Psoas muscle (tissue), 8 donors: ENCODE results near the gene CDH4. TPM values are rescaled to one million over a fixed set of nuclear protein-coding genes. Genes with fewer than 3 reads are reported as not detected.

Experiments used
- ATAC-seq, 4 donors: fragments of 200-7000 bp; cut with Tn5 transposase; one replicate each; pipeline ENCODE4 v1.9.1; 2020; ENCODE audit warnings: moderate library complexity in 3 of 4, mild to moderate bottlenecking in 2 of 4
- DNase-seq, 2 donors: peaks; one replicate each; pipeline ENCODE4 v3.0.0-alpha.2; 2020
- H3K27ac ChIP-seq: fragments of 200-600 bp; one replicate; pipeline ENCODE4 v1.8.0; 2022
- H3K27me3 ChIP-seq, 3 donors: fragments of 200-600 bp in 1 of 3; one replicate each; pipeline versions ENCODE4 v1.6.1 to v1.8.0; 2013 to 2022; ENCODE audit warnings: low read length in 2 of 3, mild to moderate bottlenecking in 2 of 3, moderate library complexity in 1 of 3; ENCODE audit not compliant: insufficient read depth in 3 of 3
- H3K36me3 ChIP-seq, 2 donors: fragments of 200-600 bp in 1 of 2; one replicate each; pipeline versions ENCODE4 v1.6.1 to v1.8.0; 2013 to 2022; ENCODE audit warnings: low read depth in 1 of 2, mild to moderate bottlenecking in 1 of 2, moderate library complexity in 1 of 2; ENCODE audit not compliant: insufficient read depth in 1 of 2
- H3K4me1 ChIP-seq: fragments of 200-600 bp; one replicate; pipeline ENCODE4 v1.8.0; 2022
- H3K4me3 ChIP-seq: fragments of 200-600 bp; one replicate; pipeline ENCODE4 v1.8.0; 2022; ENCODE audit warnings: mild to moderate bottlenecking
- H3K9me3 ChIP-seq: fragments of 200-600 bp; one replicate; pipeline ENCODE4 v1.8.0; 2022
- CTCF ChIP-seq: fragments of 200-600 bp; IDR thresholded peaks from one replicate; pipeline ENCODE4 v1.8.0; 2022; ENCODE audit warnings: antibody characterized with exemption
- WGBS, 3 donors: extraction: QIAGEN DNeasy Blood & Tissue Kit; methylation state at CpG; one replicate each; pipeline versions ENCODE4 v1.1.6 to v1.1.7; 2013; 5-methylcytosine and 5-hydroxymethylcytosine counted together
- intact Hi-C, 2 donors: fragments of 100-400 bp; cut with DNase I; formaldehyde crosslinking; loops; one replicate each; pipeline versions ENCODE4 v1.11.0 to v1.14.2; 2022
- polyA plus RNA-seq, 3 donors: library from polyadenylated mRNA; stranded (reverse); fragments of 200-250 nt; gene quantifications; one replicate each; pipeline ENCODE4 v1.2.3, GENCODE V29; 2013
- total RNA-seq, 4 donors: library from RNA; stranded (reverse); fragmentation: NEBNext Ultra II Directional in 2 of 4; extraction: Animal tissue kit (Norgen Biotek cat#: 25700) in 2 of 4; gene quantifications; one replicate each; pipeline versions ENCODE4 v1.2.1 to v1.2.4, GENCODE V29; 2021 to 2023
- donor health status: healthy with polysubstance abuse.
- donor health status: DM: no; HTN: no; CAD: no; lungs with moderate emphysema.
- donor health status: Bipolar disorder and iron deficiency.
- donor health status: healthy.
- donor health status: DM: yes; HTN: yes; CAD: no.
- donor health status: DM: no; HTN: no; CAD: no.
- donor health status: DM: no; HTN: no; CAD: no.
- donor health status: DM: yes; HTN: yes; CAD: no.

CDH4 gene
- total and polyA plus RNA-seq, 7 donors: 0.26 to 1.0 (median 0.34) TPM

- TF ChIP-seq CTCF: no peak
- Histone ChIP-seq H3K36me3 (no peaks in the 10 kb centered on the region), H3K4me3 (no peak overlapping the region), H3K4me1 (no peaks in the 10 kb centered on the region), H3K27me3 (no peaks in the 10 kb centered on the region), H3K9me3 (no peaks in the 10 kb centered on the region), H3K27ac (no peak overlapping the region)
- intact Hi-C loops: no loop called here
- no peak for DNase-seq
- WGBS, 3 donors: 84 to 90% (median 87%) methylated on average over 17 of the region's 17 CpGs
- no peak for ATAC-seq
Observed at GRCh38 chr20:61279621-61280150, 27.6 kb downstream of the CDH4 start.

GRCh38 chr20:61280217-61280980 is 28.3 kb downstream of the CDH4 start:
- Histone ChIP-seq H3K9me3 (no peaks in the 10 kb centered on the region), H3K4me1 (no peaks in the 10 kb centered on the region), H3K27ac (no peak overlapping the region), H3K4me3 (no peak overlapping the region), H3K36me3 (no peaks in the 10 kb centered on the region), H3K27me3 (no peaks in the 10 kb centered on the region)
- no peak for TF ChIP-seq CTCF
- no peak for DNase-seq
- ATAC-seq: no peak
- intact Hi-C loops: no loop called here
- WGBS, 3 donors: 95 to 97% (median 96%) methylated on average over 27 of the region's 27 CpGs

DNA sequence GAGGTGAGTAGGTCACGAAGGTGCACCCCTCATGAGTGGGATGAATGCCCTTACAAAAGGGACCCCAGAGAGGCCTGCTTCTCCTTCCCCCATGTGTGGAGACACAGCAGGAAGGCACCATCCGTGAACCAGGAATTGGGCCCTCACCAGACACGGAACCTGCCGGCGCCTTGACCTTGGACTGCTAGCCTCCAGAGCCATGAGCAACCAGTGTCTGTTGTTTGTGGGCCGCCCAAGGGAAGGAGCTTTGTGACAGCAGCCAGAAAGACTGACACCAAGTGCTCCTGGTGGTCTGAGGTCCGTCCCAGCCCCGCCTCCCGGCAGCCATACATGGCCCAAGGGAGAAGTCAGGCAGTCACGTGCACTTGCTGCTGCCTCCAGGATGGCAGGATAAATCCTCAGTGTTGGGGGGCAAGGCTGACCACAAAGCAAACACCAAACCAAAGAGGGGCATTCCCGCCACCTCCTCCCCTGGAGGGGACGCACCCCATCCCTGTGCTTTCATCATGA is 29.3 kb downstream of the CDH4 start:
- H3K27ac ChIP-seq: no peak overlapping the region
- ATAC-seq (no peak), DNase-seq (no peak)
- H3K4me1 ChIP-seq: no peaks in the 10 kb centered on the region
- H3K9me3 ChIP-seq: no peaks in the 10 kb centered on the region
- no peak for TF ChIP-seq CTCF
- intact Hi-C loops: no loop called here
- H3K27me3 ChIP-seq: no peaks in the 10 kb centered on the region
- no peak overlapping the region for H3K4me3 ChIP-seq
- 85 to 89% (median 87%) methylated on average over 12 of the region's 12 CpGs for whole genome bisulfite sequencing, 3 donors
- no peaks in the 10 kb centered on the region for H3K36me3 ChIP-seq

GRCh38 chr20:61284752-61285151 is 32.7 kb downstream of the CDH4 start:
- Histone ChIP-seq H3K4me3 (no peak overlapping the region), H3K27me3 (no peaks in the 10 kb centered on the region), H3K27ac (no peak overlapping the region), H3K9me3 (no peaks in the 10 kb centered on the region), H3K36me3 (no peaks in the 10 kb centered on the region), H3K4me1 (no peaks in the 10 kb centered on the region)
- intact Hi-C loops: no loop called here
- WGBS, 3 donors: 78 to 80% (median 80%) methylated on average over 5 of the region's 5 CpGs
- ATAC-seq (no peak), DNase-seq (no peak)
- TF ChIP-seq CTCF: no peak
